ENCODE data around the gene PHF14. TPM values are rescaled to one million over a fixed set of nuclear protein-coding genes. Genes with fewer than 3 reads are reported as not detected.

The PHF14 gene
- total RNA-seq, 1 donor from 2014 or later = 301 TPM

DNA sequence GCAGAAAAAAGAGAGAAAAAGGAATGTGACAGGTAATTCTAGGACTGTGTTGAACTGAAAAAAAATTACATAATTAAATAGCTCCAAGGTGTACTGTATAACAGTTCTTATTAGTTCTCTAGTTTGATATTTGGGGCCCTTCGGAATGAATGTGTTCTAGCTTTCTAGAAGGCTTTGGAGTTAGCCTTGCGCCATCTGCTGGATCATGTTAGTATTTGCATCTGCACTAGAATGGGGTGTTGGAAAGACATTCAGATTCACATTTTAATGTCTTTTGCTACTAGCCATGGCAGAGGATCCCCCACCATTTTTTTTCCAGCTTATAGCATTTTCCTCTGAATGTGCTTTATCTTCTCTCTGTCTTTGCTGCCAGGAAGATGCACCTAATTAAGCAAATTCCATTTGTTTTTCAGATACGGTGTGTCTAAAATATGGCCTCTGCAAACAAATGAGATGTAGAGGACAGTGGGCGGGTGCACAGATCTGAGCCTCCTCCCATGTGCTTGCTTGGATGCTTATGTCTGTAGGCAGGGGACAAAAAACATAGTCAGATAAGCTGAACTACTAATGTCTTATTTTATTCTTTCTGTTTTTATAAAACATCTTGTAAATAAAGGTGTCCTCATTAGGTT, 238.5 kb downstream of the PHF14 start:
- DNase-seq = peak; percentile 22

DNA sequence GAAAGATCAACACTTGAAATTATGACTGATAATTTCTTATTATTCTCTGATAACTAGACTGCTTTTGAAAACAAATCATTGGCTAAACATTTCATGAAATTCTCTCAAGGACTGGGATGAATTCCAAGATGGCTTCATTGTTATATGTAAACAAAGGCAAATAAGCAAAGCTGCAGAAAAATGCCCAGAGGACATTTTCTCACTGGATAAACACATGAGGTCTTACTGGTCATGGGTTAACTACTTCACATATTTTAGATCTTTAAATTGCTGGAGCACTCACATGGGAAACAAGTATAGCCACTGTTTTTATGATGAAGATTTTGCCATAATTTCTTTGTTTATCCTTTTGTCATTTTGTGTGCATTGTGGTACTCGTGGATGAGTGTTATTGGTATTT, 239.1 kb downstream of the PHF14 start:
- DNase-seq = no peak

DNA sequence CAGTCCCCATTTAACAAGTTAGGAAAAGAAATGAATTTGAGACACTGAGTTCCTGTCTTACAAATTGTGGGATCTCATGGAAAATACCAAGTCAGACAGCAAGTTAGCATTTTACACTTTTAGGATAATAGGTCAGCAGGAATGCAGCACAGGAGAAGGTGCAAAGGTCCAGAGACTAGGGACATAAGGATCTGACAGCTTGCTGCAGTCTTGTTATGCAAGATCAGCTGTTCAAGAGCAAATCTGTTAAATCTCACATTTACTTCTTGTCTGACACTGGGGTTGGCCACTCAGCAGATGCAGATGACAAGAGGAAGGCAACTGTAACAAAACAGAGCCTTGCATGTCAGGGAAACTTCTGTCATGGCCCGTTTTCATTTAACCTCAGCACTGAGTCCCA, 239.6 kb downstream of the PHF14 start:
- no peak for DNase-seq

DNA sequence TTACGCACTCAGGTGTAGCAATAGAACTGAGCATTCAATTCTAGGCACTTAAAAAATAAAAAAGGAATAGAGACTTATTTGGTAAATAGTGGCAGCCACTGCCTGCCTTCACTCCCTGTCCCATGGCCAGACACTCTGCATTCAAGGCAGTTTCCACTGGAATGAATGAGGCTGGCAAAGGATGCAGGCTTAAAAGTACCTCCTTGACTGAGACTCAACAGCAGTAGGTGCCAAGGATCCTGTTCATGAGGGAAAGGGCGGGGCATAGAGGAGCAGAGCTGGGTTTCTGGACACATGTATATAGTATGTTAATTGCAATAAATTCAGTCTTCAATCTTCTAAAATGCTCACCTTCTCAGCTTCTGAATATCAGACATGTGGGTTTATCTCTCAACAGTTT, 242.6 kb downstream of the PHF14 start:
- DNase-seq = no peak

DNA sequence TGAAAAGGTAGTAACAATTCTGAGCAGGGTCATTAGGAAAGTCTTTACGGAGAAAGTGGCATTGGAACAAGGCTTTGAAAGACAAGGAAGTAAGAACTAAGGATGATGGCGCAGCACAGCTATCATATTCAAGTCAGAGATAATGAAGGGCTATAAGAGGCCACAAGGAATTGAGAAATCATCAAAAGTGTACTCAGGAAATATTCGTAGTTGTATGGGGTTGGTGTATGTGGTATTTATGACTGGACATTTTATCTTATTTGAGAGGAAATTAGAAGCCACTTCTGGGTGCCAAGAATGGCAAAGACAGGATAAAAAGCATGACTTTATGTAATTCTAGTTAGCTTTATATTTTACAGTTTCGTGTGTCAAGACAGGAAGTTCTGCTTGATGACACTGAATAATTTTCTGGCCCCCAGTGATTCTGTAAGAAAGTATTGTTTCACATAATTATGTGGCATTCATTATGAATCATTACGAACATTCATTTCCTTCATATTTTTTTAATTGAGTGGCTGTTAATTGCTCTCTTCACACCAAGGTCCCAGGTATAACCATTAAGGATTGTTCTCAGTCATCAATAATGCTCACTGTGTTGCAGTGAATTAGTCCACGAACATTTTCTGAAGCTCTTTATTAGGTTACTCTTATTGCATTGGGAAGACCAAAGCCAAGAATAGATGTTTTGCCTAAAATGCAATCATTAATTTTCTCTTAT, 244.3 kb downstream of the PHF14 start:
- no peak for DNase-seq
